Lower lobe of right lung (tissue), 2 donors: ENCODE results near the gene SMIM1. TPM values are rescaled to one million over a fixed set of nuclear protein-coding genes. Genes with fewer than 3 reads are reported as not detected.
"Not testable (repeated sequence)": the region's sequence is repeated elsewhere in the genome, so short reads cannot be mapped to it uniquely, and the experiment has no call there.

Experiments used
- ATAC-seq, 2 donors: fragments of 200-7000 bp; cut with Tn5 transposase; one replicate each; pipeline ENCODE4 v1.9.1; 2020 to 2022; ENCODE audit warnings: mild to moderate bottlenecking in 2 of 2, moderate library complexity in 2 of 2
- DNase-seq: peaks from one replicate; pipeline ENCODE4 v3.0.0-alpha.2; 2020
- H3K27ac ChIP-seq: fragments of 200-600 bp; one replicate; pipeline ENCODE4 v1.8.0; 2022
- H3K27me3 ChIP-seq: fragments of 200-600 bp; one replicate; pipeline ENCODE4 v1.8.0; 2022; ENCODE audit warnings: low read depth
- H3K36me3 ChIP-seq: fragments of 200-600 bp; one replicate; pipeline ENCODE4 v1.8.0; 2022; ENCODE audit warnings: mild to moderate bottlenecking
- H3K4me1 ChIP-seq: fragments of 200-600 bp; one replicate; pipeline ENCODE4 v1.8.0; 2022
- H3K4me3 ChIP-seq: fragments of 200-600 bp; one replicate; pipeline ENCODE4 v1.8.0; 2022; ENCODE audit warnings: mild to moderate bottlenecking
- H3K9me3 ChIP-seq: fragments of 200-600 bp; one replicate; pipeline ENCODE4 v1.8.0; 2022
- intact Hi-C: fragments of 100-400 bp; cut with DNase I; formaldehyde crosslinking; loops from one replicate; pipeline ENCODE4 v1.11.0; 2022
- long read RNA-seq: library from polyadenylated mRNA; unstranded; transcript quantifications from one replicate; pipeline ENCODE4 v2.0.0, GENCODE V29; 2021
- total RNA-seq: library from RNA; stranded (reverse); fragmentation: NEBNext Ultra II Directional; extraction: Animal tissue kit (Norgen Biotek cat#: 25700); gene quantifications from one replicate; pipeline ENCODE4 v1.2.1, GENCODE V29; 2021
- TF ChIP-seq, protein P1 (sequence below): fragments of 200-600 bp; IDR thresholded peaks from one replicate; pipeline ENCODE4 v1.8.0; 2022; ENCODE audit warnings: antibody characterized with exemption, mild to moderate bottlenecking
- donor health status: DM: no; HTN: yes; CAD: no; lungs with severe emphysema.

SMIM1 gene, protein sequence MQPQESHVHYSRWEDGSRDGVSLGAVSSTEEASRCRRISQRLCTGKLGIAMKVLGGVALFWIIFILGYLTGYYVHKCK
- total RNA-seq: 8.5 TPM
- long read RNA-seq, partial matches to known transcripts: 0 of 1 reads
- long read RNA-seq, other reads (novel, unspliced or antisense): 0 of 1 reads

- H3K36me3 ChIP-seq: no peaks in the 10 kb centered on the region
- intact Hi-C loops: no loop called here
- DNase-seq: peak; percentile 62
- H3K4me1 ChIP-seq: peaks cover 41% of the 10 kb centered on the region
- TF ChIP-seq, protein P1, sequence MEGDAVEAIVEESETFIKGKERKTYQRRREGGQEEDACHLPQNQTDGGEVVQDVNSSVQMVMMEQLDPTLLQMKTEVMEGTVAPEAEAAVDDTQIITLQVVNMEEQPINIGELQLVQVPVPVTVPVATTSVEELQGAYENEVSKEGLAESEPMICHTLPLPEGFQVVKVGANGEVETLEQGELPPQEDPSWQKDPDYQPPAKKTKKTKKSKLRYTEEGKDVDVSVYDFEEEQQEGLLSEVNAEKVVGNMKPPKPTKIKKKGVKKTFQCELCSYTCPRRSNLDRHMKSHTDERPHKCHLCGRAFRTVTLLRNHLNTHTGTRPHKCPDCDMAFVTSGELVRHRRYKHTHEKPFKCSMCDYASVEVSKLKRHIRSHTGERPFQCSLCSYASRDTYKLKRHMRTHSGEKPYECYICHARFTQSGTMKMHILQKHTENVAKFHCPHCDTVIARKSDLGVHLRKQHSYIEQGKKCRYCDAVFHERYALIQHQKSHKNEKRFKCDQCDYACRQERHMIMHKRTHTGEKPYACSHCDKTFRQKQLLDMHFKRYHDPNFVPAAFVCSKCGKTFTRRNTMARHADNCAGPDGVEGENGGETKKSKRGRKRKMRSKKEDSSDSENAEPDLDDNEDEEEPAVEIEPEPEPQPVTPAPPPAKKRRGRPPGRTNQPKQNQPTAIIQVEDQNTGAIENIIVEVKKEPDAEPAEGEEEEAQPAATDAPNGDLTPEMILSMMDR: no peak
- peak within 1 kb of the TSS; percentile 73 for H3K27ac ChIP-seq
- peak; percentile 20 to 57 for ATAC-seq
- no peaks in the 10 kb centered on the region for H3K27me3 ChIP-seq
- H3K4me3 ChIP-seq: peak within 1 kb of the TSS; percentile 77
- H3K9me3 ChIP-seq: no peaks in the 10 kb centered on the region
Measured at GRCh38 chr1:3772715-3773571, at the start of gene SMIM1. Gene SMIM1 (plus strand): TSS chr1:3772749. CDS start chr1:3775374, 2,625 bp downstream.

DNA sequence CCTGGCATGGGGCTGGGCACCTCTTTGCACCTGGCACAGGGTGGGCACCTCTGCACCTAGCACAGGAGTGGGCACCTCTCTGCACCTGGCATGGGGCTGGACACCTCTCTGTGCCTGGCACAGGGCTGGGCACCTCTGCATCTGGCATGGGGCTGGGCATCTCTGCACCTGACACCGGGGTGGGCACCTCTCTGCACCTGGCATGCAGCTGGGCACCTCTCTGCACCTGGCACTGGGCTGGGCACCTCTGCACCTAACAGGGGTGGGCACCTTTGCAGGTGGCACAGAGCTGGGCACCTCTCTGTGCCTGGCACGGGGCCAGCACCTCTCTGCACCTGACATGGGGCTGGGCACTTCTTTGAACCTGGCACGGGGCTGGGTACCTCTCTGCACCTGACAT is 49.7 kb upstream of the SMIM1 start:
- peaks cover 9% of the 10 kb centered on the region for H3K4me1 ChIP-seq
- H3K36me3 ChIP-seq: no peaks in the 10 kb centered on the region
- H3K27me3 ChIP-seq: peaks cover 7% of the 10 kb centered on the region
- TF ChIP-seq, protein P1: no peak
- no peak overlapping the region for H3K4me3 ChIP-seq
- H3K27ac ChIP-seq: no peak overlapping the region
- intact Hi-C loops: no loop called here
- DNase-seq (no peak), ATAC-seq (no peak)
- no peaks in the 10 kb centered on the region for H3K9me3 ChIP-seq

DNA sequence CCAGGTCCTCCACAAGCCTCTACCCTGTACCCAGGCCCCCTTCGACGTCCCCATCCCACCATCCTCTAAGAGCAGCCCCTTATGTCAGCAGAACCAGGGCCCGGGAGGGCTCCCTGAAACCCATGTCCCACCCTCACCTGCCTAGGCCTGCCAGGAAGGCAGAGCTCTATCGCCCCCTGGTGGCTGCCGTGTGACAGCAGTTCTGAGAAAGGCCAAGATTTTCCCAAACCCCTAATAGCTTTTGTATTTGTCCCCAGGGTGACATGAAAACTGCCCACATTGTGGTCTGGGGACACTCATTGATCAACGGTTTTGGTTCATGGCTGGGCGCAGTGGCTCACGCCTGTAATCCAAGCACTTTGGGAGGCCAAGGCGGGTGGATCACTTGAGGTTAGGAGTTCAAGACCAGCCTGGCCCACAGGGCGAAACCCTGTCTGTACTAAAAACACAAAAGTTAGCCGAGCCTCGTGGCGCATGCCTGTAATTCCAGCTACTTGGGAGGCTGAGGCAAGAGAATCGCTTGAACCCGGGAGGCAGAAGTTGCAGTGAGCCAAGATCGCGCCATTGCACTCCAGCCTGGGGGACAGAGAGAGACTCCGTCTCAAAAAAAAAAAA is 48.0 kb upstream of the SMIM1 start:
- H3K4me1 ChIP-seq, H3K9me3 ChIP-seq, H3K4me3 ChIP-seq, H3K27ac ChIP-seq, H3K27me3 ChIP-seq, intact Hi-C loops, H3K36me3 ChIP-seq: not testable (repeated sequence)
- TF ChIP-seq, protein P1: peak; percentile 93
- DNase-seq (peak; percentile 82), ATAC-seq (peak; percentile 59 to 68)

DNA sequence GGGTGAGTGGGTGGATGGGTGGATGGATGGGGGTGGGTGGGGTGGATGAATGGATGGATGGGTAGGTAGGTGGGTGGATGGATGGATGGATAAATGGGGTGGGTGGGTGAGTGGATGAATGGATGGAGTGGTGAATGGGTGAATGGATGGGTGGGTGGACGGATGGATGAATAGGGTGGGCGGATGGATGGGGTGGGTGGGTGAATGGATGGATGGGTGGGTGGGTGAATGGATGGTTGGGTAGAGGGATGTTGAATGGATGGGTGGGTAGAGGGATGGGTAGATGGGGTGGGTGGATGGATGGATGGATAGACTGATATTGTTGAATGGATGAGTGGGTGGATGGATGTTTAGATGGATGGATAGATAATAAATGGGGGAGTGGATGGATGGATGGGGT is 47.2 kb upstream of the SMIM1 start:
- intact Hi-C loops: no loop called here
- TF ChIP-seq, protein P1: no peak
- Histone ChIP-seq H3K27ac (no peak overlapping the region), H3K4me3 (no peak overlapping the region), H3K9me3 (no peaks in the 10 kb centered on the region), H3K36me3 (no peaks in the 10 kb centered on the region), H3K27me3 (peaks cover 3% of the 10 kb centered on the region), H3K4me1 (no peaks in the 10 kb centered on the region)
- no peak for ATAC-seq
- no peak for DNase-seq

DNA sequence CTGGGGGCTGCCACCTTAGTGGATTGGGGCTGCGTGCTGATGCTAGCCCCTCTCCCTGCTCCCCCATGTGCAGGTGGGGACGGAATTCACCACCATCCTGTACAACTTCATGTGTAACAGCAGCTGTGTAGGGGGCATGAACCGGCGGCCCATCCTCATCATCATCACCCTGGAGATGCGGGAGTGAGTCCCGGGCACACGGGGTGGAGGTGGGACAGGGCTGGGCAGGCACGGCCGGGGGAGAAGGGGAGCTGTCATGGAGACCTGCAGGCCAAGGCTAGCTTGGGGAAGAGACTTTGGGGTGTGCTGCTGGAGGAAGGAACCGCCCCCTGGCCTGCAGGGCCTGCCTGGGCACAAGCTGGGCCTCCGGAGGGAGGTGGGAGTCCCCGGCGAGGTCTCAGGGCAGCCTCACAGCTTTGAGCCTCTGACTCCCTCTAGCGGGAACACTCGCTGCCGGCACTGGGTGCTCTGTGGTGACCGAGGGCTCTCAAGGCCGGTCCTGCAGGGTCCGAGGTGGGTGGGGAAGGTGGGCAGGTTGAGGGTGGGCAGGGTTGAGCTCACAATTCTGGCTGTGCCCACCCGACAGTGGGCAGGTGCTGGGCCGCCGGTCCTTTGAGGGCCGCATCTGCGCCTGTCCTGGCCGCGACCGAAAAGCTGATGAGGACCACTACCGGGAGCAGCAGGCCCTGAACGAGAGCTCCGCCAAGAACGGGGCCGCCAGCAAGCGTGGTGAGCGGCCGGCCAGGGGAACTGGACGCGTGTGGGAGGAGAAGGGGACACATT is 45.3 kb upstream of the SMIM1 start:
- Histone ChIP-seq H3K9me3 (no peaks in the 10 kb centered on the region), H3K27me3 (peaks cover 3% of the 10 kb centered on the region), H3K4me3 (no peak overlapping the region), H3K4me1 (no peaks in the 10 kb centered on the region), H3K27ac (no peak overlapping the region), H3K36me3 (no peaks in the 10 kb centered on the region)
- intact Hi-C loops: no loop called here
- DNase-seq (no peak), ATAC-seq (no peak)
- TF ChIP-seq, protein P1: peak; percentile 24
